K562 (cell line): ENCODE data around the gene SLC25A17. TPM values are rescaled to one million over a fixed set of nuclear protein-coding genes. Genes with fewer than 3 reads are reported as not detected.

Source experiments
- ATAC-seq: fragments of 200-7000 bp; cut with Tn5 transposase; 3 replicates; pipeline ENCODE4 v1.9.1; 2020; ENCODE audit warnings: moderate library complexity
- BruUV-seq: library from RNA; stranded (reverse); fragments of 400-500 nt; replicated peaks from 2 replicates; lab custom pipeline; 2021; lab: Mats Ljungman, UMichigan
- CTCF ChIA-PET: fragments of 300-600 bp; formaldehyde crosslinking; extraction: SDS; loops from one replicate; lab custom pipeline; 2021; ENCODE audit warnings: low intra/inter-chr PET ratio; lab: Yijun Ruan, JAX
- POLR2A ChIA-PET: fragments of 300-600, 350-650 bp; sonication (Branson Sonifier 250); formaldehyde crosslinking; extraction: SDS; loops from one replicate; lab custom pipeline; 2021; ENCODE audit warnings: antibody characterized with exemption, inconsistent platforms; lab: Yijun Ruan, JAX
- DNase-seq, 4 experiments: peaks; one replicate each; pipeline versions ENCODE4 v3.0.0 to v3.0.0-alpha.2; 2011 to 2018; ENCODE audit warnings: low spot score in 3 of 4, mixed read lengths in 3 of 4; ENCODE audit errors: extremely low read depth in 1 of 4
- FAIRE-seq: peaks from 2 replicates; lab custom pipeline; 2011; peaks lifted over from hg19 to GRCh38; lab: Jason Lieb, UNC
- H2AFZ ChIP-seq: 2 replicates; pipeline ENCODE4 v1.6.0; 2011; ENCODE audit warnings: low read depth, low read length, control low read depth, inconsistent platforms
- H3K27ac ChIP-seq: fragments of 200-600 bp; 3 replicates; pipeline ENCODE4 v1.8.0; 2011; ENCODE audit warnings: low read depth, mild to moderate bottlenecking, control low read depth, inconsistent platforms, low read length, moderate library complexity, mixed read lengths; ENCODE audit errors: extremely low read depth
- H3K27me3 ChIP-seq, 2 experiments: fragments of 300-600 bp in 1 of 2; 2 replicates in 1 of 2; 3 replicates in 1 of 2; pipeline versions ENCODE4 v1.6.0 to v1.8.0; 2011; ENCODE audit warnings: inconsistent platforms in 2 of 2, low read length in 2 of 2, mild to moderate bottlenecking in 1 of 2, mixed read lengths in 1 of 2, moderate library complexity in 1 of 2; ENCODE audit not compliant: control insufficient read depth in 2 of 2, insufficient read depth in 2 of 2
- H3K36me3 ChIP-seq: fragments of 300-600 bp; 3 replicates; pipeline ENCODE4 v1.8.0; 2011; ENCODE audit warnings: mild to moderate bottlenecking, low read length, inconsistent platforms; ENCODE audit not compliant: control insufficient read depth, insufficient read depth
- H3K4me1 ChIP-seq, 2 experiments: fragments of 200-600 bp in 1 of 2; replicated peaks in 1 of 2; 2 replicates in 1 of 2; 3 replicates in 1 of 2; pipeline versions ENCODE4 v1.5.1 to v1.8.0; 2011; ENCODE audit warnings: inconsistent platforms in 2 of 2, low read length in 2 of 2, mild to moderate bottlenecking in 1 of 2, mixed read lengths in 1 of 2, moderate library complexity in 1 of 2; ENCODE audit not compliant: control insufficient read depth in 2 of 2, insufficient read depth in 2 of 2
- H3K4me2 ChIP-seq: 2 replicates; pipeline ENCODE4 v1.6.1; 2011; ENCODE audit warnings: low read length, control low read depth, inconsistent platforms, mixed read lengths; ENCODE audit not compliant: insufficient read depth
- H3K4me3 ChIP-seq: fragments of 200-600 bp; sonication (generic), shearing (Covaris generic); 2 replicates; pipeline ENCODE4 v1.5.1; 2016; ENCODE audit warnings: control low read depth, inconsistent platforms
- H3K79me2 ChIP-seq: fragments of 200-600 bp; 3 replicates; pipeline ENCODE4 v1.8.0; 2011; ENCODE audit warnings: low read length, inconsistent platforms; ENCODE audit not compliant: control insufficient read depth, insufficient read depth
- H3K9ac ChIP-seq, 2 experiments: 2 replicates each; pipeline versions ENCODE4 v1.6.0 to v1.6.1; 2011; ENCODE audit warnings: low read depth in 2 of 2, low read length in 2 of 2, control low read depth in 1 of 2, inconsistent platforms in 1 of 2, mild to moderate bottlenecking in 1 of 2, mixed read lengths in 1 of 2; ENCODE audit not compliant: insufficient read depth in 1 of 2
- H3K9me1 ChIP-seq: one replicate; pipeline ENCODE4 v1.6.0; 2011; ENCODE audit warnings: inconsistent platforms, mild to moderate bottlenecking, low read length, moderate library complexity; ENCODE audit not compliant: control insufficient read depth, insufficient read depth
- H3K9me3 ChIP-seq: replicated peaks from 2 replicates; pipeline ENCODE4 v1.5.1; 2011; ENCODE audit warnings: low read depth, low read length, inconsistent platforms; ENCODE audit not compliant: control insufficient read depth, insufficient read depth
- H4K20me1 ChIP-seq: replicated peaks from 2 replicates; pipeline ENCODE4 v1.6.1; 2011; ENCODE audit warnings: low read length, inconsistent platforms, mixed read lengths; ENCODE audit not compliant: control insufficient read depth, insufficient read depth
- E2F8 ChIP-seq: fragments of 450-650 bp; IDR thresholded peaks from 2 replicates; pipeline ENCODE4 v1.7.1; 2018; ENCODE audit warnings: mild to moderate bottlenecking, low read depth; ENCODE audit not compliant: partially characterized antibody
- ELK3 ChIP-seq: fragments of 450-650 bp; formaldehyde crosslinking; IDR thresholded peaks from 2 replicates; pipeline ENCODE4 v1.4.0; 2020; ENCODE audit warnings: mild to moderate bottlenecking
- HDAC1 ChIP-seq, 2 experiments: fragments of 450-650 bp; IDR thresholded peaks; 2 replicates each; pipeline ENCODE4 v1.6.1; 2016 to 2017; ENCODE audit warnings: inconsistent platforms in 1 of 2, mild to moderate bottlenecking in 1 of 2, moderate library complexity in 1 of 2
- HDAC8 ChIP-seq: fragments of 450-650 bp; IDR thresholded peaks from 2 replicates; pipeline ENCODE4 v1.6.1; 2016; ENCODE audit warnings: mild to moderate bottlenecking, missing genetic modification characterization, moderate library complexity, missing compliant biosample characterization
- KDM1A ChIP-seq, 2 experiments: fragments of 450-650 bp; IDR thresholded peaks; 2 replicates each; pipeline ENCODE4 v1.6.1; 2016; ENCODE audit warnings: mild to moderate bottlenecking in 2 of 2
- TAF1 ChIP-seq: IDR thresholded peaks from 2 replicates; pipeline ENCODE4 v1.6.1; 2011; ENCODE audit warnings: mild to moderate bottlenecking, low read length, moderate library complexity; ENCODE audit not compliant: insufficient read depth, control insufficient read depth, severe bottlenecking; ENCODE audit errors: extremely low read depth
- WGBS: fragments of 100-300 bp; shearing (Covaris generic); methylation state at CpG from one replicate; pipeline ENCODE4 v1.1.6; 2016; ENCODE audit warnings: low coverage, mixed read lengths; ENCODE audit not compliant: insufficient coverage; ENCODE audit errors: missing lambda C conversion rate; 5-methylcytosine and 5-hydroxymethylcytosine counted together
- in situ Hi-C: fragments of 300-500 bp; cut with MboI; formaldehyde crosslinking; loops from 4 replicates; pipeline ENCODE4 v1.15.0; 2018; ENCODE audit warnings: inconsistent platforms, mixed read lengths
- intact Hi-C: fragments of 100-400 bp; cut with micrococcal nuclease; formaldehyde crosslinking; loops from 2 replicates; pipeline ENCODE4 v1.14.2; 2022
- polyA plus RNA-seq, 8 experiments: library from polyadenylated mRNA; depleted of rRNA in 4 of 8; stranded (reverse) in 5 of 8; unstranded in 3 of 8; fragments of >200 nt; fragmentation: Nextera tagmentation in 2 of 8; fragmentation: Illumina TruSeq in 1 of 8; extraction: Ambion mirVana in 2 of 8; extraction: Trizol in 1 of 8; gene quantifications; 2 replicates each; pipeline versions ENCODE4 v1.2.1 to v1.2.3, GENCODE V29; 2011 to 2014; ENCODE audit warnings: inconsistent platforms in 1 of 8, missing spikeins in 1 of 8
- total RNA-seq, 7 experiments: library from RNA; depleted of rRNA in 6 of 7; stranded (reverse); fragments of >200 nt in 6 of 7; fragmentation: Illumina TruSeq in 2 of 7; extraction: Trizol in 2 of 7; gene quantifications; 2 replicates each; pipeline versions ENCODE4 v1.2.1 to v1.2.3, GENCODE V29; 2011 to 2021; ENCODE audit warnings: low replicate concordance in 1 of 7

Gene SLC25A17
- total and polyA plus RNA-seq, 9 of the 15 experiments (the other 6 are each of a cell fraction or from before 2014, with no cell fraction given): 32.6 to 136 (median 56.2) TPM

GRCh38 chr22:40803321-40803720, 15.8 kb downstream of the SLC25A17 start:
- Histone ChIP-seq H3K4me2 (no peak overlapping the region), H3K36me3 (peaks cover 57% of the 10 kb centered on the region; the same call in 2 of the 3 replicates), H3K4me3 (no peak overlapping the region), H4K20me1 (0 out of 2 replicates have a peak, but pooled peaks cover 4% of the 10 kb centered on the region), H2AFZ (no peak overlapping the region)
- no peak for ATAC-seq
- WGBS: 100% methylated on average over 1 of the region's 1 CpG
- CTCF ChIA-PET: no interaction called here
- in situ Hi-C loops: no loop called here
- POLR2A ChIA-PET: interaction anchor here (0.7 to 0.9 kb wide), 2 partner anchors 9 to 236 kb away, joined by 3 to 4 read pairs; no protein-coding TSS in a partner anchor
- TF ChIP-seq TAF1 (no peak), ELK3 (no peak), KDM1A (IDR thresholded peaks at IDR 0.05) (no peak)
- TF ChIP-seq, all 486 proteins: peak for 0
- Histone ChIP-seq H3K4me1 (peaks cover 0 to 2% of the 10 kb centered on the region in 2 experiments; a peak in 2 of 5 replicates), H3K79me2 (peaks cover 75% of the 10 kb centered on the region), H3K27ac (no peak overlapping the region), H3K9me3 (no peaks in the 10 kb centered on the region), H3K27me3 (no peaks in the 10 kb centered on the region), H3K9me1 (no peaks in the 10 kb centered on the region), H3K9ac (no peak overlapping the region)
- no peak for DNase-seq
- no peak for FAIRE-seq
- intact Hi-C loops: no loop called here
- no TSS peak for BruUV-seq

- POLR2A ChIA-PET: interaction anchor here (0.6 to 0.7 kb wide), 3 partner anchors 79 to 254 kb away, joined by 3 read pairs; no protein-coding TSS in a partner anchor
- Histone ChIP-seq H3K9me1 (no peaks in the 10 kb centered on the region), H3K27ac (no peak overlapping the region), H3K9me3 (no peaks in the 10 kb centered on the region), H3K27me3 (no peaks in the 10 kb centered on the region)
- no peak for DNase-seq
- intact Hi-C loops: no loop called here
- no peak for TF ChIP-seq E2F8
- no peak for TF ChIP-seq HDAC8 (tag)
- no peak for TF ChIP-seq HDAC1 (IDR thresholded peaks at IDR 0.05)
- TF ChIP-seq, all 486 proteins: peak for 0
- Histone ChIP-seq H3K79me2 (peaks cover 49% of the 10 kb centered on the region), H3K4me1 (no peaks in the 10 kb centered on the region; a peak in 2 of 5 replicates), H2AFZ (no peak overlapping the region), H3K9ac (no peak overlapping the region), H4K20me1 (no peaks in the 10 kb centered on the region), H3K36me3 (peaks cover 56% of the 10 kb centered on the region; the same call in 2 of the 3 replicates), H3K4me2 (no peak overlapping the region), H3K4me3 (no peak overlapping the region)
- no peak for ATAC-seq
- in situ Hi-C loops: no loop called here
- CTCF ChIA-PET: no interaction called here
- no TSS peak for BruUV-seq
- WGBS: 100% methylated on average over 2 of the region's 3 CpGs
- FAIRE-seq: no peak
Observed at GRCh38 chr22:40799008-40799407, 20.1 kb downstream of the SLC25A17 start.
